ENCODE data around the gene SNAI3. TPM values are rescaled to one million over a fixed set of nuclear protein-coding genes. Genes with fewer than 3 reads are reported as not detected.

Gene SNAI3
- total RNA-seq, 4 donors from 2014 or later = 0.40 to 0.44 TPM; not detected in 2

DNA sequence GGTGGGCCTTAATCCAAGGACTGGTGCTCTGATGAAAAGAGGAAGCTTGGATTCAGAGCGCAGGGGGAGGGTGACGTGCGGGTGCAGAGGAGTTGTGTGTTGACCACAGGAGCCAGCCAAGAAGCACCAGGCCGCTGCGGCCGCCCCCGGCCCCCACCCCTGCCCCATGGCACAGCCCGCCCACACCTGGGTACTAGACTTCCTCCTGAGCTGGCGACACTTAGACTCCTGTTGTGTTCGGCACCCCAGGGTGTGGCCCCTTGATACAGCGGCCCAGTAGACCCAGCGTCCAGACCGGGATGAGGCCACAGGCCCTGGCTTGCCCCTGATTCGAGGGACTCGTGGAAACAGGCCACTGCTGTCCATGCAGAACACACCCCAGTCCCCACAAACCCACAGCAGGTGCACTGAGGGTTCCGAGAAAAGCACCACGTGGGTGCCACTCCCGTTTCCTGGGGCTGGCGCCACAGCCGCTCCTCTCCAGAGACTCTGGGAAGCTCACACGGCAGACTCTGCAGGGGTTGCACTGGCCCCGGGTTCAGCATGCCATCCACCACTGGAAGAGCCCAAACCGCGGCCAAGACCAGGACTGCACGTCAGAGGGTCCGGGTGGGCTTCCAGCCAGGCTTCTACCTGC lies 5.7 kb upstream of the SNAI3 start:
- TF ChIP-seq, protein P1, sequence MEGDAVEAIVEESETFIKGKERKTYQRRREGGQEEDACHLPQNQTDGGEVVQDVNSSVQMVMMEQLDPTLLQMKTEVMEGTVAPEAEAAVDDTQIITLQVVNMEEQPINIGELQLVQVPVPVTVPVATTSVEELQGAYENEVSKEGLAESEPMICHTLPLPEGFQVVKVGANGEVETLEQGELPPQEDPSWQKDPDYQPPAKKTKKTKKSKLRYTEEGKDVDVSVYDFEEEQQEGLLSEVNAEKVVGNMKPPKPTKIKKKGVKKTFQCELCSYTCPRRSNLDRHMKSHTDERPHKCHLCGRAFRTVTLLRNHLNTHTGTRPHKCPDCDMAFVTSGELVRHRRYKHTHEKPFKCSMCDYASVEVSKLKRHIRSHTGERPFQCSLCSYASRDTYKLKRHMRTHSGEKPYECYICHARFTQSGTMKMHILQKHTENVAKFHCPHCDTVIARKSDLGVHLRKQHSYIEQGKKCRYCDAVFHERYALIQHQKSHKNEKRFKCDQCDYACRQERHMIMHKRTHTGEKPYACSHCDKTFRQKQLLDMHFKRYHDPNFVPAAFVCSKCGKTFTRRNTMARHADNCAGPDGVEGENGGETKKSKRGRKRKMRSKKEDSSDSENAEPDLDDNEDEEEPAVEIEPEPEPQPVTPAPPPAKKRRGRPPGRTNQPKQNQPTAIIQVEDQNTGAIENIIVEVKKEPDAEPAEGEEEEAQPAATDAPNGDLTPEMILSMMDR (IDR thresholded peaks at IDR 0.05) = no peak
- TF ChIP-seq POLR2A (IDR thresholded peaks at IDR 0.05) (no peak), POLR2AphosphoS5 (IDR thresholded peaks at IDR 0.05) (no peak)
- Histone ChIP-seq H3K4me3 (no peak overlapping the region), H3K9me3 (no peaks in the 10 kb centered on the region), H3K27me3 (peaks cover 43% of the 10 kb centered on the region), H3K4me1 (peaks cover 20% of the 10 kb centered on the region), H3K36me3 (peaks cover 15% of the 10 kb centered on the region), H3K27ac (no peak overlapping the region)
- 58% methylated on average over 15 of the region's 26 CpGs for WGBS
- no peak for DNase-seq (ENCODE audit: low spot score in 2 of 2)

- Histone ChIP-seq H3K9me3 (no peaks in the 10 kb centered on the region), H3K27ac (no peak overlapping the region), H3K4me1 (peaks cover 28% of the 10 kb centered on the region), H3K4me3 (no peak overlapping the region), H3K27me3 (peaks cover 46% of the 10 kb centered on the region), H3K36me3 (peaks cover 7% of the 10 kb centered on the region)
- no peak for DNase-seq (ENCODE audit: low spot score in 2 of 2)
- TF ChIP-seq, protein P1 (IDR thresholded peaks at IDR 0.05) = no peak
- TF ChIP-seq POLR2AphosphoS5 (IDR thresholded peaks at IDR 0.05) = no peak
- no peak for TF ChIP-seq EP300 (IDR thresholded peaks at IDR 0.05)
- no peak for TF ChIP-seq POLR2A (IDR thresholded peaks at IDR 0.05)
- WGBS = 82% methylated on average over 9 of the region's 33 CpGs
Observed at GRCh38 chr16:88691129-88691813, 5.0 kb upstream of the SNAI3 start.

DNA sequence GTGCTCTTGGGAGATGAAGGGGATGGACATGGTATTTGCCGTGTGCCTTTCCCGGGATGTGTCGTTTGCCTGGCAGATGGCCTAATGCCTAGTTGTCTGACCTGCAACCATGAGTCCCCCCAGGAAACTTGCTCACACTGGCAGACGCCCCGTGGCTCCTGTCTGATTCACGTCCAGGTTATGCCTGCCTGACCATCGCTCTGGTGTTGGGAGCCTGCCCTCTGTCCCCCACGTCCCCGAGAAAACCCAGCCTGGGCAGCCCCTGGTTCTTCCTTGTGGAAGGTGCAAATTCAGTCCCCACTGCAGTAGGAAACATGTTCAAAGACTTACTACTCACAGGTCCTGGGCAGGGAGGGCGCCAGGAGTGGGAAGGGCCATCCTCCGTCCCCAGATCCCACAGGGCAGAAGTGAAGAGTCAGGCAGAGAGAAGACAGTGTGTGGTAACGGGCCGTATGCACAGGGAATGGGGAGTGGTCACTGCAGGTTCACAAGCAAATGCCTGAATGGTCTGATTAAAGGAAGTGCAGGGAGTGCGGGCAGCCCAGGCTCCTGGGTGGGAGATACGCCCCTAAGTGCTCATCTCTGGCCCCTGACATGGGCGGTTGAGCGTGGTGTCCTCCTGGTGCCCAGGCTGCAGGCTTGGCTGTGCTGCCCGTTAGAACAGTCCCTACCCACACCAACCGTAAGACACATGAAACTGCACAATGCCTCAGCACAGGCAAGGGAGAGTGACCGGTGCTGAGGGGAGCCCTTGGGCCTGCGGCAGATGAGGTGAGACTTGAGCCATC lies 4.2 kb upstream of the SNAI3 start:
- TF ChIP-seq POLR2AphosphoS5 (IDR thresholded peaks at IDR 0.05) = no peak
- peaks cover under 1% of the 10 kb centered on the region for H3K36me3 ChIP-seq
- peaks cover 53% of the 10 kb centered on the region for H3K27me3 ChIP-seq
- H3K9me3 ChIP-seq = no peaks in the 10 kb centered on the region
- H3K4me1 ChIP-seq = peaks cover 35% of the 10 kb centered on the region
- WGBS = 76% methylated on average over 9 of the region's 21 CpGs
- no peak for DNase-seq (ENCODE audit: low spot score in 2 of 2)
- no peak overlapping the region for H3K4me3 ChIP-seq
- H3K27ac ChIP-seq = no peak overlapping the region

GRCh38 chr16:88688013-88688778 lies 1.9 kb upstream of the SNAI3 start:
- H3K4me1 ChIP-seq = peaks cover 44% of the 10 kb centered on the region
- no peak overlapping the region for H3K4me3 ChIP-seq
- H3K27ac ChIP-seq = no peak overlapping the region
- 34% methylated on average over 26 of the region's 28 CpGs for WGBS
- no peaks in the 10 kb centered on the region for H3K36me3 ChIP-seq
- H3K27me3 ChIP-seq = peaks cover 74% of the 10 kb centered on the region
- TF ChIP-seq, protein P1 (IDR thresholded peaks at IDR 0.05) = no peak
- TF ChIP-seq POLR2A (IDR thresholded peaks at IDR 0.05) (no peak), POLR2AphosphoS5 (IDR thresholded peaks at IDR 0.05) (no peak), EP300 (IDR thresholded peaks at IDR 0.05) (no peak)
- H3K9me3 ChIP-seq = no peaks in the 10 kb centered on the region
- DNase-seq (ENCODE audit: low spot score in 2 of 2) = no peak

GRCh38 chr16:88687676-88688012 lies 1.3 kb upstream of the SNAI3 start:
- H3K9me3 ChIP-seq = no peaks in the 10 kb centered on the region
- peaks cover 76% of the 10 kb centered on the region for H3K27me3 ChIP-seq
- H3K4me1 ChIP-seq = peaks cover 44% of the 10 kb centered on the region
- no peaks in the 10 kb centered on the region for H3K36me3 ChIP-seq
- TF ChIP-seq, protein P1 (IDR thresholded peaks at IDR 0.05) = no peak
- TF ChIP-seq EP300 (IDR thresholded peaks at IDR 0.05) = no peak
- no peak overlapping the region for H3K4me3 ChIP-seq
- DNase-seq (ENCODE audit: low spot score in 2 of 2) = no peak
- 55% methylated on average over 3 of the region's 3 CpGs for WGBS
- H3K27ac ChIP-seq = no peak overlapping the region
